Gastroesophageal sphincter (tissue), 3 donors: Measurements from ENCODE around the gene CDCA8.

Source experiments
- CTCF ChIP-seq, 4 experiments: fragments of 200-600 bp in 2 of 4; fragments of 450-650 bp in 2 of 4; sonication (generic) in 1 of 4; IDR thresholded peaks; one replicate each; pipeline ENCODE4 v1.5.1; 2017 to 2019; ENCODE audit warnings: antibody characterized with exemption in 4 of 4, mild to moderate bottlenecking in 2 of 4, moderate library complexity in 2 of 4
- EP300 ChIP-seq: sonication (generic); formaldehyde crosslinking; IDR thresholded peaks from one replicate; pipeline ENCODE4 v1.6.1; 2017; ENCODE audit warnings: antibody characterized with exemption, mild to moderate bottlenecking
- POLR2A ChIP-seq, 2 donors: fragments of 450-650 bp; IDR thresholded peaks; one replicate each; pipeline ENCODE4 v1.6.1; 2017; ENCODE audit warnings: antibody characterized with exemption in 2 of 2, mild to moderate bottlenecking in 2 of 2, moderate library complexity in 1 of 2
- POLR2AphosphoS5 ChIP-seq: sonication (generic); formaldehyde crosslinking; IDR thresholded peaks from one replicate; pipeline ENCODE4 v1.6.1; 2017; ENCODE audit warnings: antibody characterized with exemption

- no peak for TF ChIP-seq CTCF (IDR thresholded peaks at IDR 0.05)
- no peak for TF ChIP-seq POLR2AphosphoS5
- no peak for TF ChIP-seq POLR2A (IDR thresholded peaks at IDR 0.05)
- TF ChIP-seq EP300: no peak
These were observed 30.7 kb downstream of the CDCA8 start for GRCh38 chr1:37723072-37723389.
